ENCODE data around the gene GPR173.

GRCh38 chrX:53004038-53004437 is 44.6 kb upstream of the GPR173 start:
- TF ChIP-seq POLR2AphosphoS5 (IDR thresholded peaks at IDR 0.05; ENCODE audit: borderline replicate concordance, low read depth, low read length), result no peak
- TF ChIP-seq EZH2 (IDR thresholded peaks at IDR 0.05), result no peak
